Measurements from ENCODE around the gene BMP4. TPM values are rescaled to one million over a fixed set of nuclear protein-coding genes. Genes with fewer than 3 reads are reported as not detected.
A peak's percentile ranks its signal among the peaks of the same experiment; 100 is the strongest.

BMP4 gene
- total and polyA plus RNA-seq, 2 of the 13 experiments (the other 11 are each of a cell fraction or from before 2014, with no cell fraction given), result 56.4 to 169 TPM

- 0 out of 2 replicates have a peak, but pooled peaks have one; percentile 16 for TF ChIP-seq ZBTB33 (CRISPR knock-in tag; IDR thresholded peaks at IDR 0.05)
- TF ChIP-seq DBP (CRISPR knock-in tag; IDR thresholded peaks at IDR 0.05; ENCODE audit: not compliant biosample characterization), result no peak
- TF ChIP-seq, protein P1, sequence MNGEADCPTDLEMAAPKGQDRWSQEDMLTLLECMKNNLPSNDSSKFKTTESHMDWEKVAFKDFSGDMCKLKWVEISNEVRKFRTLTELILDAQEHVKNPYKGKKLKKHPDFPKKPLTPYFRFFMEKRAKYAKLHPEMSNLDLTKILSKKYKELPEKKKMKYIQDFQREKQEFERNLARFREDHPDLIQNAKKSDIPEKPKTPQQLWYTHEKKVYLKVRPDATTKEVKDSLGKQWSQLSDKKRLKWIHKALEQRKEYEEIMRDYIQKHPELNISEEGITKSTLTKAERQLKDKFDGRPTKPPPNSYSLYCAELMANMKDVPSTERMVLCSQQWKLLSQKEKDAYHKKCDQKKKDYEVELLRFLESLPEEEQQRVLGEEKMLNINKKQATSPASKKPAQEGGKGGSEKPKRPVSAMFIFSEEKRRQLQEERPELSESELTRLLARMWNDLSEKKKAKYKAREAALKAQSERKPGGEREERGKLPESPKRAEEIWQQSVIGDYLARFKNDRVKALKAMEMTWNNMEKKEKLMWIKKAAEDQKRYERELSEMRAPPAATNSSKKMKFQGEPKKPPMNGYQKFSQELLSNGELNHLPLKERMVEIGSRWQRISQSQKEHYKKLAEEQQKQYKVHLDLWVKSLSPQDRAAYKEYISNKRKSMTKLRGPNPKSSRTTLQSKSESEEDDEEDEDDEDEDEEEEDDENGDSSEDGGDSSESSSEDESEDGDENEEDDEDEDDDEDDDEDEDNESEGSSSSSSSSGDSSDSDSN (CRISPR knock-in tag; IDR thresholded peaks at IDR 0.05), result no peak
- TF ChIP-seq, protein P2, sequence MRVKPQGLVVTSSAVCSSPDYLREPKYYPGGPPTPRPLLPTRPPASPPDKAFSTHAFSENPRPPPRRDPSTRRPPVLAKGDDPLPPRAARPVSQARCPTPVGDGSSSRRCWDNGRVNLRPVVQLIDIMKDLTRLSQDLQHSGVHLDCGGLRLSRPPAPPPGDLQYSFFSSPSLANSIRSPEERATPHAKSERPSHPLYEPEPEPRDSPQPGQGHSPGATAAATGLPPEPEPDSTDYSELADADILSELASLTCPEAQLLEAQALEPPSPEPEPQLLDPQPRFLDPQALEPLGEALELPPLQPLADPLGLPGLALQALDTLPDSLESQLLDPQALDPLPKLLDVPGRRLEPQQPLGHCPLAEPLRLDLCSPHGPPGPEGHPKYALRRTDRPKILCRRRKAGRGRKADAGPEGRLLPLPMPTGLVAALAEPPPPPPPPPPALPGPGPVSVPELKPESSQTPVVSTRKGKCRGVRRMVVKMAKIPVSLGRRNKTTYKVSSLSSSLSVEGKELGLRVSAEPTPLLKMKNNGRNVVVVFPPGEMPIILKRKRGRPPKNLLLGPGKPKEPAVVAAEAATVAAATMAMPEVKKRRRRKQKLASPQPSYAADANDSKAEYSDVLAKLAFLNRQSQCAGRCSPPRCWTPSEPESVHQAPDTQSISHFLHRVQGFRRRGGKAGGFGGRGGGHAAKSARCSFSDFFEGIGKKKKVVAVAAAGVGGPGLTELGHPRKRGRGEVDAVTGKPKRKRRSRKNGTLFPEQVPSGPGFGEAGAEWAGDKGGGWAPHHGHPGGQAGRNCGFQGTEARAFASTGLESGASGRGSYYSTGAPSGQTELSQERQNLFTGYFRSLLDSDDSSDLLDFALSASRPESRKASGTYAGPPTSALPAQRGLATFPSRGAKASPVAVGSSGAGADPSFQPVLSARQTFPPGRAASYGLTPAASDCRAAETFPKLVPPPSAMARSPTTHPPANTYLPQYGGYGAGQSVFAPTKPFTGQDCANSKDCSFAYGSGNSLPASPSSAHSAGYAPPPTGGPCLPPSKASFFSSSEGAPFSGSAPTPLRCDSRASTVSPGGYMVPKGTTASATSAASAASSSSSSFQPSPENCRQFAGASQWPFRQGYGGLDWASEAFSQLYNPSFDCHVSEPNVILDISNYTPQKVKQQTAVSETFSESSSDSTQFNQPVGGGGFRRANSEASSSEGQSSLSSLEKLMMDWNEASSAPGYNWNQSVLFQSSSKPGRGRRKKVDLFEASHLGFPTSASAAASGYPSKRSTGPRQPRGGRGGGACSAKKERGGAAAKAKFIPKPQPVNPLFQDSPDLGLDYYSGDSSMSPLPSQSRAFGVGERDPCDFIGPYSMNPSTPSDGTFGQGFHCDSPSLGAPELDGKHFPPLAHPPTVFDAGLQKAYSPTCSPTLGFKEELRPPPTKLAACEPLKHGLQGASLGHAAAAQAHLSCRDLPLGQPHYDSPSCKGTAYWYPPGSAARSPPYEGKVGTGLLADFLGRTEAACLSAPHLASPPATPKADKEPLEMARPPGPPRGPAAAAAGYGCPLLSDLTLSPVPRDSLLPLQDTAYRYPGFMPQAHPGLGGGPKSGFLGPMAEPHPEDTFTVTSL (CRISPR knock-in tag; IDR thresholded peaks at IDR 0.05; ENCODE audit: borderline replicate concordance), result peak; percentile 96
- no peak for TF ChIP-seq E2F1 (CRISPR knock-in tag; IDR thresholded peaks at IDR 0.05)
- TF ChIP-seq THRA (CRISPR knock-in tag; IDR thresholded peaks at IDR 0.05; ENCODE audit: borderline replicate concordance), result peak; percentile 79; the same call in 1 of the 2 replicates
- TF ChIP-seq, protein P3, sequence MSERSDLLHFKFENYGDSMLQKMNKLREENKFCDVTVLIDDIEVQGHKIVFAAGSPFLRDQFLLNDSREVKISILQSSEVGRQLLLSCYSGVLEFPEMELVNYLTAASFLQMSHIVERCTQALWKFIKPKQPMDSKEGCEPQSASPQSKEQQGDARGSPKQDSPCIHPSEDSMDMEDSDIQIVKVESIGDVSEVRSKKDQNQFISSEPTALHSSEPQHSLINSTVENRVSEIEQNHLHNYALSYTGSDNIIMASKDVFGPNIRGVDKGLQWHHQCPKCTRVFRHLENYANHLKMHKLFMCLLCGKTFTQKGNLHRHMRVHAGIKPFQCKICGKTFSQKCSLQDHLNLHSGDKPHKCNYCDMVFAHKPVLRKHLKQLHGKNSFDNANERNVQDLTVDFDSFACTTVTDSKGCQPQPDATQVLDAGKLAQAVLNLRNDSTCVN (CRISPR knock-in tag; IDR thresholded peaks at IDR 0.05; ENCODE audit: borderline replicate concordance), result no peak
- no peak for TF ChIP-seq ZNF263 (CRISPR knock-in tag; IDR thresholded peaks at IDR 0.05)
- peak; percentile 46; the same call in 1 of the 2 replicates for TF ChIP-seq KDM2A (CRISPR knock-in tag; IDR thresholded peaks at IDR 0.05; ENCODE audit: borderline replicate concordance, low read depth)
- TF ChIP-seq ZKSCAN5 (CRISPR knock-in tag; IDR thresholded peaks at IDR 0.05), result 0 out of 2 replicates have a peak, but pooled peaks have one; percentile 74
- no peak for TF ChIP-seq ZNF530 (CRISPR knock-in tag; IDR thresholded peaks at IDR 0.05; ENCODE audit: low read depth)
Observed at GRCh38 chr14:53979747-53980642, 23.4 kb upstream of the BMP4 start (continued).

All from HepG2 (cell line).